ENCODE results near the gene HSD17B12.

- peak in 5 of 7 experiments; percentile 5 to 22 (median 16) for TF ChIP-seq CTCF (IDR thresholded peaks at IDR 0.05)
- no peak for TF ChIP-seq POLR2A (IDR thresholded peaks at IDR 0.05)
Measured at GRCh38 chr11:43708776-43709175, 28.2 kb downstream of the HSD17B12 start.
